NCI-H345 (cell line): Measurements from ENCODE around the gene GRHPR.
A peak's percentile ranks its signal among the peaks of the same experiment; 100 is the strongest.
"Not testable (repeated sequence)": the region's sequence is repeated elsewhere in the genome, so short reads cannot be mapped to it uniquely, and the experiment has no call there.

Source experiments
- DNase-seq: peaks from one replicate; lab custom pipeline; 2025; lab: John Stamatoyannopoulos, UW

GRHPR gene

DNA sequence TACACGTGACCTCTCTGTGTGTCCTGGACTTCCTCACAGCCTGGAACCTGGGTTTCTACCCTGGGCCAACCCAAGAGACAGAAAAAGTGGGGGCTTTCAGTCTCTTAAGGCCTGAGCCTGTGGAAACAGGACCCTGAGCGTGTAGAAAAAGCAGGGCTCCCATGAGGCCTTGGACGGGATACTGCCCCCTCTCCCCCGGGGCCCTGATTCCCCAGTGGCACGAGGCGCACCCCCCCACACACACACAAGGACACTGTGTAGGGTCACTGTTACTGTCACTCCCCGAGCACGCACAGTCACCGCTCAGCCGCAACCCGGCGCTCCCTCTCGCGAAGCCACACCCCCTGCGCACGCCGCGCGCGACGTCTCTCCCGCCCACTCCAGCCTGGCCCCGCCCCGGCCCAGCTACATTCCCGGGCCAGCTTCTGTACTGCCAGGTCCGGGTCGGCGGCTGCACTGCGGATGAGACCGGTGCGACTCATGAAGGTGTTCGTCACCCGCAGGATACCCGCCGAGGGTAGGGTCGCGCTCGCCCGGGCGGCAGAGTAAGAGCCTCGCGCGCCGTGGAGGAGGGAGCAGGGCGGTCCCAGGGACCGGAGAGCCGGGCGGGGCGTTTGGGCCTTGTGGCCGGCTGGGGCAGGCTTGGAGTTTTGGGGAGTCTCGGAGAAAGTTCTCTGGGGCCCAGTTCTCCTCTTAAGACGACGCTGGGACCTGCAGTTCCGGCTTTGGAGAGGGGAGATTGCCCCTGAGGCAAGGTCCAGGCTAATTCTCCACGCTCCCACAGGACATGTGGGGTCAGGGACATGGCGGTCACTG, at the start of gene GRHPR:
TSS of gene GRHPR (plus strand) at position 408 of the 816 bp plus-strand sequence. CDS start at position 463, 55 bp downstream.
- peak; percentile 85 for DNase-seq

DNA sequence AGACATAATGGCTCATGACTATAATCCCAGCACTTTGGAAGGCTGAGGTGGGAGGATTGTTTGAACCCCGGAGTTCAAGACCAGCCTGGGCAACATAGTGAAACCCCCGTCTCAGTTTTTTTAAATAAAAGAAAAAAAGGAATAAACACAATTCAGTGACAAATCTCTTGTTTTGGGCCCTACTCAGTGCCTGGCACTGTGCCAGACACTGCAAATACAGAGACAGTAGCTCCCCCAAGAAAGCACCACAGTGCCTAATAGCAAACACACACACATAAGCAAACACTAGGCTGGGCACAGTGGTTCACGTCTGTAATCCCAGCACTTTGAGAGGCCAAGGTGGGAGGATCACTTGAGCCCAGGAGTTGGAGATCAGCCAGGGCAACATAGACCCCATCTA, 49.7 kb upstream of the GRHPR start:
- no peak for DNase-seq

DNA sequence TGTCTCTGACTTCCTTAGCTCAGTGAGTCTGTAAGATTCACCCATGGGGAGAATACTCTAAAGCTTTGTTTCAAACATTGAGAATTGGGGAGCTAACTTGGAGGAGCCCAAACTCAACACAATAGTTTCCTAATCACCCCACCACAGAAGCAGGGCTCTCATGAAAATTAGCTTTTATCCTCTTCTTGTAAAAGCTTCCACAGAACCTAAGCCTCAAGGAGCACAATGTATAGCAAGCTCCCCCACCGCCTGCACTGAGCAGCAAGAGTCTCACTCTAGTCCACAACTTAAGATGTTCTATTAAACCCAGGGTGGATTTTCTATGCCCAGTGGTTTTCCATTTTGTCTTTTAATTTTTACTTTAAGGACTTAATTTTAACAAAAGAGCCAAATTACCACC, 48.9 kb upstream of the GRHPR start:
- no peak for DNase-seq

DNA sequence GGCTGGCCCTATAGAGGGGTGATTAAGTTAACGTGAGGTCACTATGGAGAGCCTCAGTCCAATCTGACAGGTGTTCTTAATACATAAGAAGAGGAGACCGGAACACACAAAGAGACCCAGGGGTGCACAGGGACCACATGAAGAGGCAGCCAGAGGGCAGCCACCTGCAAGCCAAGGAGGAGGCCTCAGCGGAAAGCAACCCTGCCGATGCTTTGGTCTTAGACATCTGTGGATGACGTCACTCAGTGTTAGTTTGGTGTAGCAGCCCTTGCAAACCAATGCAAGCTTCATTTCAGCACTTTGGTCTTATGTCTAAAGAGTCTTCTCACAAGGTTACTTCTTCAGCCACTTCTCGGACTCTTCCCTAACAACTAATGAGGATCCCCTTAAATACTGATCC, 47.6 kb upstream of the GRHPR start:
- DNase-seq: no peak

DNA sequence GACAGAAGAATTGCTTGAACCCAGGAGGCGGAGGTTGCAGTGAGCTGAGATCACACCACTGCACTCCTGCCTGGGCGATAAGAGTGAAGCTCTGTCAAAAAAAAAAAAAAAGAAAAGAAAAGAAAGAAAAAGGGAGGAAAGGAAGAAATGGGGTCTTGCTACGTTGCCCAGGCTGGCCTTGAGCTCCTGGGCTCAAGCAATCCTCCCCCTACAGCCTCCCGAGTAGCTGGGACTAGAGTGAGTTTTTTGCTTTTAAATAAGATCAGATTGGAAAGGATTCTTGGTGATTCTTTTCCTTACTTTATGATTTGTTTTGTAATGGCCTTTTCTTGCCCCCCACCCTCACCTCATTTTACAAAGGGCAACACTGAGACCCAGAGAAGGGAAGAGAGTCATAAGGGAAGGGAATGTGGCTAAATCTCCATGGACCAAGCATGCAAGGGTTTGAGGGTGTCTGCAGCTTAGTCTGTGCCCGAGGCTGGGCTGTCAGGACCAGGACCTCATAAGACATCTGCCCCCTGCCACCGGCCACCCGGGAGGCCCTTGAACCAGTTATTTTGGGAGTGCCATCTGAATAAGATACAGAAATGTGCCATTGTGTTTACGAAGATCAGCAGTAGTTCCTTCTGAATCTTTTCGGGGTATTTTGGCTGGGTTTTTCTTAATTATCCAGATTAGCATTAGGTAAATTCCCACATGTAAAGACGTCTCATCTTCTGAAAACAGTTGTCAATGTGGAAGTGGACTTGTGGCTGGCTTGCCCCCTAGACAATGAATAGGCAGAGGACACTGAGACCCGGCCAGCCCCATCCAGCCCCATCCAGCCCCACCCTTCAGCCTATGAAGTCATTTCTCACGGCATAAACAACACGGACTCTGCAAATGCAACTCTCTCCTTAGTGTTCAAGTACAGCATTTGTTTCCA, 44.5 kb upstream of the GRHPR start:
- DNase-seq: no peak

DNA sequence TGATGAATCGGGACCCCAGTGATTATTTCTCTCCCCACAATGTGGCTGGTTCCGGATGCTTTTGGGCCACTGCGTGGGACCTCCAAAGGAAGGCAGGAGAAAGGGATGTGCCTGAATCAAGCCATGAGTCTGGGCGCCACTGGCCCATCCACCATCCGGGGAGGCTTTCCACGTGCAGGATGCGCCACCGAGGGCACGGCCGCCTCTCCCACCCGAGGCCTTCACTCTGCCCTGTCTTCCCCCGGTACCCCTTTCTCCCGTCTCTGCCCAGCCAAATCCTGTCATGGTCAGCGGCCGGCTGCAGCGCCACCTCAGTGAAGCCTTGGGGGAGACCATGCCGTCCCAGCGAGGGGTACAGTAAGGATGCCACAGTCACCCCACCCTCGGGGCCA, 43.9 kb upstream of the GRHPR start:
- DNase-seq: no peak

DNA sequence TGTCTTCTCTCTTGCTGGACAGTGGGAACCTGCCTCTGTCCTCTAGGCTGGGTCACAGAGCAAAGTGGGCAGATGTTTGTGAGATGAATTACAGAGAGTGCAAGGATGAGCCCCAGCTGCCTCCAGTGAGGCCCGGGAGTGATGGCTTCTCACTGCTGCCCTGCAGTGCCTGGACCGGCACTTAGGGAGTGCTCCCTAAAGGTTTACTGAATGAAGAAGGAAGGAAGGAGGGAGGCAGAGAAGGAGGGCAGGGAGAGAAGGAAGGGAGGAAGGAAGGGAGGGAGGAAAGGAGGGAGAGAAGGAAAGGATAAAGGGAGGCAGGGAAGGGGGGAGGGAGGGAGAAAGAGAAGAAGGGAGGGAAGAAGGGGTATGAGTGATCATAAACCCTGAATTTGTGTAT, 42.7 kb upstream of the GRHPR start:
- DNase-seq: no peak

DNA sequence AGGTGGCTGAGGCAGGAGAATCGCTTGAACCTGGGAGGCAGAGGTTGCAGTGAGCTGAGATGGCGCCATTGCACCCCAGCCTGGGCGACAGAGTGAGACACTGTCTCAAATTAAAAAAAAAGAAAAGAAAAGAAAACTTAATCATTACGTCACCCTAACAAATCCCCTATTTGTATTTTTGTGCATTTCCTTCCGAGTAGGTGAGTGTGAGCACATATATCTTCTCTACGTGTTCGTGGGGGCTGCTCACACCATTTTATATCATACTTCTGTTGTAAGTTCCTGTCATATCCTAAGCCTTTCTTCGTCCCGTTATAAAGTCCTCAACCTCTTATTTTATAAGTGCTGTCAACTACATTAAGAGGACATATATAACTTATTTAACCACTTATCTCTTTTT, 41.9 kb upstream of the GRHPR start:
- DNase-seq: no peak

DNA sequence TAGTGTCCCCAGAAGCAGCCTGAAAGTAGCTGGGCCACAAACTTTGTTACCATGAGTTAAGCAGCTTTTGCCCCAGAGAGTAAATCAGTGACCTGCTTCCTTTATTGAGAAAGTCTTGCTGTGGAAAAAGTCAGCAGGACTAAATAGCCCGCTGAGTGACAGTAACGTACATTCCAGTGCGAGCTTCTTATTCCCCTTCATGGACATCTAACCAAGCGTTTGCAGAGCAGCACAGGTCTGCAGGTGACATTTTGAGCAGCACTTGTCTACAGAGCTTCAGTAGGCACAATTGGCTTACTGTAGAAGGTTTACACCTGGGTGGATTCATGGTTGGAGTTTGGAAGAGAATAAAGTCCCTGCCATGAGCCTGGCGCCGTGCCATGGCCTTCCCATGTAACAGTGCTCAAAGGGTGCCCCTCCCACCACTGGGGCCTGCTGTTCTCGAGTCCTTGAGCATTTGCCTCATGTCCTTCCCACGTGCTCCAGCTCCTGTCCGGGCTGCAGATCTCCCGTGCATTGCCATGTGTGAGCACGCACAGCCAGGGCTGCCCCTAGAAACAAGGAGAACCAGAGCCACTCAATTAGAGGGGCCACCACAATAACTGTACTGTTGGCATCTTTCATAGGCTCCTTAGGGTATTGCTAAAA, 41.3 kb upstream of the GRHPR start:
- DNase-seq: peak; percentile 76

DNA sequence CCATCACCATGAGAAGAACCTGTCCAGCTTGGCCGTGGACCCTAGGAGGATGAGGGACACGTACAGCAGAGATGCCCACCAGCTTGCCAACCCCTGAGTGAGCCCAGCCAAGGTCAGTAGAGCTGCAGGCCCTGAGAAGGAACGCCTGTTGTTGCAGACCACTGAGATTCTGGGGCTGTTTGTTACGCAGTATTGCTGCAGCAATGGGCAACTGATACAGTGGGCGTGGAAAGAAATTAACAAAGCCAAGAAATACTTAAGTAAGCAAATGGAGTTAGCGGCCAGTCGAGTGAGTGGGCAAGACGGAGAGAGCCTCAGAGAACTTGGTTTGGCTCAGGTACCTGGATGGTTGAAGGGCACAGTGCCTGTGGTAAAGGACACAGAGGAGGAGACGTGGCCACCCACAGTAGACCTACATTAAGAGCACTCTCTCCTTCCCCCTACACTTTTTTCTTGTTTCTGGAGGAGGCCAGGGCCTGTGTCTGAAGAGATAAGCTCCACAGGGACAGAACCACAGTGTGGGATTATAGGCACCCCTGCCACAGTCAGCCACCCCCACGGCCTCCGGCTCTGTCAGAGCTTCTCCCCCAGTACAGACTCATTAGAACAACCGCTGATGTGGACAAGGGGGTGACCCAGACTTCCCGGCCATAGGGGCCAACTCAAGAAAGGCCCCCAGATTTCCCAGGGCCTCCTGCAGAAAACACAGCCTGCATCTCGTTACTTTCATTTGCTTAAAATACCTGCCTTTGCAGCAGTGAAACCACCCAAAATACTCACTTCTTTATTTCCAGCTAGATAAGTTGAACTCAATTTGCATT, 40.1 kb upstream of the GRHPR start:
- no peak for DNase-seq

DNA sequence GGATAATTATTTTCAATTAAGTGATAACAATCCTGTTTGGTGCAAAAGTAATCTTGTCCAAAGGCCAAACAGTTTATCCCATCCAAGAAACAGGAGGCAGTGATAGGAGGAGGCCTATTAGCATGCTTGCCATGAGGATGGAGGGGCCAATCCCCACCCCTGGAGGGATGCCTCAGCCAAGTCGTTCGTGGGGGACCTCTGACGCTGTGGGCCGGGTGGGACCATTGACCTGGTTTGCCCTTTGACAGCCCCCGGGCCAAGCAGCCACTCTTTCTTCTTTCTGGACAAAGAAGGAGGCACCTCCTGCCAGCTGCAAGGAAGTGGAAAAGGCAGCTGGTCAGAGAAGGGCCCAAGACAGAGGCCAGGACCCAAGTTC, 39.5 kb upstream of the GRHPR start:
- no peak for DNase-seq

DNA sequence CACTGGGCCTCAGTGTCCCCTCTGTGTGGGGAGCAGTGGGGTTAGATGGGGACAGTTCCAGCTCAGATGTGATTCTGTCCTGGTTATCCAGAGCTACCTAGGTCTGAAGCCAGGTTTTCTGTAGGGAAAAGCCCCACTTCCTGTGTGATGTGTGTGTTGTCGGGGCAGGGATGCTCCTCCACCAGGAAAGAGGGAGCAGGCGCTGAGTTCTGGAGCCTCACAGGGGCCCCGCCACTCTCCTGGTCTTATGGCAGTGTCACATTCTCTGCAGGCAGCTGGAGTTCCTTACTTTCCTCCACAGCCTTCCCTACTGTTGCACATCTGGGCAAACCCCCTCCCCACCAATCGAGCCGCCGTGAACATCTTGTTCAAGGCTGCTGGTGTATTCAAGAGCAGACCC, 39.1 kb upstream of the GRHPR start:
- no peak for DNase-seq

DNA sequence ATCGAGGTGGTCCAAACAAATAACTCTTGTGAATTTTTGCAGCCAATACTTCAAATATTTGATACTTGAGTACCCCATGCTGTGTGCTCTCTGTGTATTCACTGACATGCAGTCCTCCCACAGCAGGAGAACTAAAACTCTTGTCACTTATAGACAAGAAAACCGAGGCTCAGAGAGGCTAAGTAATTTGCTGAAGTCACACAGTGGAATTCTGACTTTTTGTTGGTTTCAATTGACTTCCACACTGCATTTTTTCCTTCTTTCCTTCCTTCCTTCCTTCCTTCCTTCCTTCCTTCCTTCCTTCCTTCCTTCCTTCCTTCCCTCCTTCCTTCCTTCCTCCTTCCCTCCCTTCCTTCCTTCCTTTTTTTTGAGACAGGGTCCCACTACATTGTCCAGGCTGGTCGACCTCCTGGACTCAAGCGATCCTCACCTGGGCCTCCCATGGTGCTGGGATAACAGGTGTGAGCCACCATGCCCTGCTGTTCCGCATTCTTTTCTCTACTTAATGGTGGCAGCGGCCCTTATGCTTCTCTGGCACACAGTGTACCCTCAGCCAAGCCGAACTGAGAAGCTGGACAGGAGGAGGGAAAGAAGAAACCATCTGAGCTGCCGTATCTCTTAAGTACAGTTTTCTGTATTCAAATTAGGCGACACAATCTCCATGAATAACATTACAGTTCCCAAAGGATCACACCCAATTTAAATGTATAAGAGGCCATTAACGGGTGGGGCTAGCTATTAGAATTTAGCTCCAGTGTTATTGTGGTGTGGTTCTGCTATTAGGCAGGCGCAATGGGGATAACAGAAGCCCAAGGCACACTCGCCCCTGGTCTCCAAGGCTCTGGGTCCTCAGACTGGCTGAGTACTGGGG, 38.4 kb upstream of the GRHPR start:
- no peak for DNase-seq

DNA sequence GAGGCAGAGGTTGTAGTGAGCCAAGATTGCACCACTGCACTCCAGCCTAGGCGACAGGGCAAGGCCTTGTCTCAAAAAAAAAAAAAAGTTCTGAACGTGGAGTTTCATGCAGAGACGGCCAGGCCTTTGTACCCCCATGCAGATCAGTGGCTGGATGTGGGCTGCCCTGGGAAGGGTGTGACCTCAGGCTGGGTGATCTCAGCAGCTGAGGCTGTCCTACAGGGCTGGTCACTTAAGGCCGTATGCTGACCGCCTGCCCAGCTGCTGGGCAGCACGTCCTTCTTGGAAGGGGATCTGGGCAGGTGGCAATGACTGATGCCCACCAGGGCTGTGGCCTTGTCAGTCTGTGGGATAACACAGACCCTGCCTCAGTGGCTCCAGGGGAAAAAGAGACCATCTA, 37.2 kb upstream of the GRHPR start:
- no peak for DNase-seq

DNA sequence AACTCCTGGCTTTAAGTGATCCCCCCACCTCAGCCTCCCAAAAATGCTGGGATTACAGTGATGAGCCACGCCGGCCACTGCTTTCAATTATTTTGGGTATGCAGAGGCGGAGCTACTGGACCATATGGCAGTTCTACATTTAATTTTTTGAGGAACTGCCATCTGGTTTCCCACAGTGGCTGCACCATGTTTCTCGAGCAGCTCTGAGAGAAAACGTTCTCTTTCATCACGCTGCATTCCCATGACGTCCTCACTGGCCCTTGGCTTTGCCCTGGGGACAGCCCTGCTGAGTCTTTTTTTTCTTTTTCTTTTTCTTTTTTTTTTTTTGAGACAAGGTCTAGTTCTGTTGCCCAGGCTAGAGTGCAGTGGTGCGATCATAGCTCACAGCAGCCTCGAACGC, 35.5 kb upstream of the GRHPR start:
- no peak for DNase-seq

DNA sequence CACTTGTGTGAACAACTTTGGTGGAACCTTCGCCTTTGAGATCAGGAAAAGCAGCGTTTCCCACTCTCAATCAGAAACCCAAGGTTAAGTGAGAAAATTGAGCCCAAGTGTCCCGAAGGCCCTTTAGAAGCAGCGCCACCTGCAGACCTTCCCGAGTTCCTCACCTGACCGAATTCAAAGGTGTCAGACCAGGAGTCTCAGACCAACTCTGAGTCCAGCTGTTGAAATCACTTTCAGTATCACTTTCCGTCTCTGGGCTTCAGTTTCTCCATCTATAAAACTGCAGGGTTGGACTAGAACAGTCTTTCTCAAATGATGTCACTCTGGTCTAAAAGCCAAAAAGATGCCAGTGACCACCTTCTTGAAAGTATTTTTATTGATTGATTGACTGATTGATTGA, 31.7 kb upstream of the GRHPR start:
- no peak for DNase-seq

DNA sequence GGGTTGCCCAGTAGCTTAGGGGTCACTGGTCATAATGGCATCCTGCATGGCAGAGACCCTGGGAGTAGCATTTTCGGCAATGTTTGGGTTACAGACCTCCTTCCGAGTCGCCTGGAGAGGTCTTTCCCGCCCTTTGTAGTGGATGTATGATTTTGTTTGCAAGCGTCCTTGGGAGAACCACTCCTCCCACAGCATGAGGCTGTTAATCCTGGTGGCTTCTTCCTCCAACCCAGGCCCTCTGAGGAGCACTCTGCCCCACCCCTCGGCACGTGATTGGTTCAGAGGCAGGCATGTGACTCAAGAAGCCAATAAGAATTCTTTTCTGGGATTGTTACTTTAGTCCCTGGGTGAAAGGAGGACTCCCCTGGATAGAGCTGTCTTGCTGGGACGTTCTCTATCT, 30.2 kb upstream of the GRHPR start:
- DNase-seq: no peak

DNA sequence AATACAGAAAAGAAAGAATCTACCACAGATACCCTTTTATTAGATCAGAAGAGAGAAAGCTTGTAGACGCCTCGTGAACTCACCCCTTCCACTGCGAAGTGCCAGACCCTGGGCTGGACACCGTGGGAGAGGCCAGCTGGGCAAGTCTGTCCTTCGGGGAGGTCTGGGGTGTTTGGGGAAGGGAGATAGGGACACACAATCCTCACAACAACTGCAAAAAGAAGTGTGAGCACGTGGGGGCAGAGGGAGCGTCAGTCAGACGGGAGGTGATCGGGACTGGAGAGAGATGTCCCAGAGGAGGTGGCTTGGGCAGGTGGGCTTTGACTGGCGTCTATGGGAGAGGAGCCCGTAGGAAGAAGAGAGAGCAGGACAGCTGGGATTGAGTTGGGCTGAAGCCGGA, 27.3 kb upstream of the GRHPR start:
- DNase-seq: no peak

DNA sequence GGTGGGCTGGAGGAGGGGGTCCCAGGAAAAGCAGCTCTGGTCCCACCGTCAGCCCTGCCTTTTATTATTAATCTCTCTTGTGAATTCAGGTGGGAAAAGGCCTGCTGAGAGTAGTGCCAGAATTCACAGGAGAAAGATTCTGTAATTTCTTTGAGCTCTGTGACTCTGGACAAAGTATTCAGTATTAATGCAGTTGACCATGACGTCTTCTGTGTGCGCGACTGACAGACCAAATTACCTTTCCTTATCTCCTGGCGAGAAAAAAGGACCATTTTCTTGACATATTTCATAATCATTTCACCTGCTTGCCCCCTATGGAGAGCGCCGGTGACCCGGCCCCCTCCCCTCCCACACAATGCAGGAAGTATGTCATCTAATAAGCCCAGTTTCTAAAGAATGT, 26.8 kb upstream of the GRHPR start:
- DNase-seq: no peak

DNA sequence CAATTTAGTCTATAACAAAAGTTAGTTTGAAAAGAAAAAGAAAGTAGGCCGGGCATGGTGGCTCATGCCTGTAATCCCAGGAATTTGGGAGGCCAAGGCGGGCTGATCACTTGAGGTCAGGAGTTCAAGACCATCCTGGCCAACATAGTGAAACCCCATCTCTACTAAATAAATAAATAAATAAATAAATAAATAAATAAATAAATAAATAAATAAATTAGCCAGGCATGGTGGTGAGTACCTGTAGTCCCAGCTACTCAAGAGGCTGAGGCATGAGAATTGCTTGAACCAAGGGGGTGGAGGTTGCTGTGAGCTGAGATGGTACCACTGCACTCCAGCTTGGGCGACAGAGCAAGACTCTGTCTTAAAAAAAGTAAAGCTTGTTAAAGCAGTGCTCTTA, 24.5 kb upstream of the GRHPR start:
- DNase-seq: not testable (repeated sequence)

DNA sequence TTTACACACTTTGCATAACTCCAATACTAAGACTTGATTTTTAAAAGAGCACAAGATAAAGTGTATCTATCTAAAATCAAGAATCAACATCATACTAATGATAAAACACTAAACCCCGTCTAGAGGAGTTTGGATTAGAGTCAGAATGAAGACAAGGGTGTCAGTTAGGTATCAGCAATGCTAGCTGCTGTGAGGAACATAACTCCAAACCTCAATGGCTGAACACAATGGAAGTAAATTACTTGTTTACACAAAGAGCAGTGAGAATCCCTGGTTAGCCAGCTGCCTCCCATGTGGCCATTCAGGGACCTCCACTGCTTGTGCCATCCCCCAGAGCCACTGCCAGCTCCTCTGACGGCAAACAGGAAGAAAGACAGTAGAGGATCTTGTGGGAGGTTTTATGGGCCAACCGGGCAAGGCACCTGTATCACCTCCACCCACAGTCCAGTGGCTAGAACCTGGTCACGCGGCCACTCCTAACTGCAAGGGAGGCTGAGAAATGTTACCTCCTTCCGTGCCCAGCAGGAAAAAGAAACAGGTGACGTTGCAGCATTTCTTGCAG, 24.0 kb upstream of the GRHPR start:
- DNase-seq: no peak
